GM23338 (cell line): ENCODE results near the gene CECR2.

ENCODE experiments used
- CREB1 ChIP-seq: fragments of 250-450 bp; sonication (Bioruptor Pico); IDR thresholded peaks from 2 replicates; pipeline ENCODE4 v1.5.0; 2020; ENCODE audit warnings: low read depth, mild to moderate bottlenecking, moderate library complexity
- ETS1 ChIP-seq: IDR thresholded peaks from 2 replicates; pipeline ENCODE4 v1.6.1; 2016; ENCODE audit warnings: antibody characterized with exemption
- EZH2 ChIP-seq: fragments of 200-600 bp; sonication (generic); IDR thresholded peaks from one replicate; pipeline ENCODE4 v1.8.0; 2017; ENCODE audit warnings: antibody characterized with exemption, mild to moderate bottlenecking, low read depth; ENCODE audit not compliant: unreplicated experiment
- EZH2phosphoT487 ChIP-seq: fragments of 200-600 bp; sonication (generic); IDR thresholded peaks from one replicate; pipeline ENCODE4 v1.8.1; 2018; ENCODE audit warnings: antibody characterized with exemption; ENCODE audit not compliant: unreplicated experiment
- JUNB ChIP-seq: IDR thresholded peaks from one replicate; pipeline ENCODE4 v1.6.1; 2016; ENCODE audit warnings: antibody characterized with exemption; ENCODE audit not compliant: unreplicated experiment
- POLR2AphosphoS5 ChIP-seq: IDR thresholded peaks from 2 replicates; pipeline ENCODE4 v1.6.1; 2016; ENCODE audit warnings: antibody characterized with exemption, low read depth
- REST ChIP-seq: IDR thresholded peaks from one replicate; pipeline ENCODE4 v1.6.1; 2018; ENCODE audit warnings: antibody characterized with exemption; ENCODE audit not compliant: unreplicated experiment
- STAT1 ChIP-seq: IDR thresholded peaks from one replicate; pipeline ENCODE4 v1.6.1; 2016; ENCODE audit warnings: antibody characterized with exemption; ENCODE audit not compliant: unreplicated experiment
- ZNF331 ChIP-seq: fragments of 250-450 bp; sonication (Bioruptor Pico); IDR thresholded peaks from 2 replicates; pipeline ENCODE4 v1.5.0; 2020; ENCODE audit warnings: low read depth, mild to moderate bottlenecking, moderate library complexity
- TF ChIP-seq, protein P1 (sequence below), 2 experiments: fragments of 200-600 bp in 1 of 2; sonication (generic) in 1 of 2; conservative IDR thresholded peaks; 2 replicates each; pipeline versions ENCODE4 v1.5.1 to v1.6.1; 2016 to 2017; ENCODE audit warnings: antibody characterized with exemption in 2 of 2, low read depth in 2 of 2, mild to moderate bottlenecking in 2 of 2, moderate library complexity in 1 of 2

DNA sequence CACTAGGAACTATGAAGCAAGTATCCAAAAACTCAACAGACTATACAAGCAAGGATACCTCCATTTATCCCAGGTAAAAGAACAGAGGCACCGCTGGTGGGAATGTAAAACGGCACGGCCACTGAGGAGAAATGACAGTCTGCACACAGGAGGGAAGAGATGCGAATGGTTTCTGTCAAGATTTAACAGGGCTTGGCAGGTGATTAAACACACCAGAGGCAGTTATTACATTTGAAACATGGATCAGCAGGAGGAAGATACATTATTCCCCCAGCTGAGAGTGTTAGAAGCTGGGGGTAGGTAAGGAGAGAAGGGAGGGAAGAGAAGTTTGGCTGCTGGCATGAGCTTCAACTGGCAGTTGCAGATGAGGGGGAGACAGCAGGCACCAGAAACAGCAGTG lies 229.1 kb downstream of the CECR2 start:
- TF ChIP-seq, protein P1, sequence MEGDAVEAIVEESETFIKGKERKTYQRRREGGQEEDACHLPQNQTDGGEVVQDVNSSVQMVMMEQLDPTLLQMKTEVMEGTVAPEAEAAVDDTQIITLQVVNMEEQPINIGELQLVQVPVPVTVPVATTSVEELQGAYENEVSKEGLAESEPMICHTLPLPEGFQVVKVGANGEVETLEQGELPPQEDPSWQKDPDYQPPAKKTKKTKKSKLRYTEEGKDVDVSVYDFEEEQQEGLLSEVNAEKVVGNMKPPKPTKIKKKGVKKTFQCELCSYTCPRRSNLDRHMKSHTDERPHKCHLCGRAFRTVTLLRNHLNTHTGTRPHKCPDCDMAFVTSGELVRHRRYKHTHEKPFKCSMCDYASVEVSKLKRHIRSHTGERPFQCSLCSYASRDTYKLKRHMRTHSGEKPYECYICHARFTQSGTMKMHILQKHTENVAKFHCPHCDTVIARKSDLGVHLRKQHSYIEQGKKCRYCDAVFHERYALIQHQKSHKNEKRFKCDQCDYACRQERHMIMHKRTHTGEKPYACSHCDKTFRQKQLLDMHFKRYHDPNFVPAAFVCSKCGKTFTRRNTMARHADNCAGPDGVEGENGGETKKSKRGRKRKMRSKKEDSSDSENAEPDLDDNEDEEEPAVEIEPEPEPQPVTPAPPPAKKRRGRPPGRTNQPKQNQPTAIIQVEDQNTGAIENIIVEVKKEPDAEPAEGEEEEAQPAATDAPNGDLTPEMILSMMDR (conservative IDR thresholded peaks at IDR 0.05; ENCODE audit: low read depth in 2 of 2) = no peak
- TF ChIP-seq EZH2 = no peak
- no peak for TF ChIP-seq POLR2AphosphoS5
- no peak for TF ChIP-seq ZNF331 (CRISPR knock-in tag)
- TF ChIP-seq REST = no peak
- TF ChIP-seq ETS1 = no peak
- TF ChIP-seq JUNB = no peak
- no peak for TF ChIP-seq STAT1
- TF ChIP-seq CREB1 (CRISPR knock-in tag) = no peak
- no peak for TF ChIP-seq EZH2phosphoT487
